Stomach smooth muscle (tissue), 2 donors: Measurements from ENCODE around the gene TBCE.

Experiments
- H3K27ac ChIP-seq: one replicate; pipeline ENCODE4 v1.7.0; 2013; ENCODE audit warnings: mild to moderate bottlenecking, low read length, inconsistent platforms
- H3K27me3 ChIP-seq, 2 donors: one replicate each; pipeline ENCODE4 v1.7.0; 2013; ENCODE audit warnings: low read length in 2 of 2; ENCODE audit not compliant: insufficient read depth in 2 of 2, control insufficient read depth in 1 of 2
- H3K36me3 ChIP-seq, 2 donors: one replicate each; pipeline ENCODE4 v1.7.0; 2013; ENCODE audit warnings: low read length in 2 of 2; ENCODE audit not compliant: control insufficient read depth in 2 of 2, insufficient read depth in 2 of 2
- H3K4me1 ChIP-seq: one replicate; pipeline ENCODE4 v1.7.0; 2013; ENCODE audit warnings: low read length; ENCODE audit not compliant: control insufficient read depth, insufficient read depth
- H3K4me3 ChIP-seq, 2 donors: one replicate each; pipeline ENCODE4 v1.7.0; 2013; ENCODE audit warnings: low read length in 2 of 2
- H3K9ac ChIP-seq, 2 donors: one replicate each; pipeline ENCODE4 v1.7.0; 2013; ENCODE audit warnings: low read length in 2 of 2, mild to moderate bottlenecking in 1 of 2
- H3K9me3 ChIP-seq, 2 donors: one replicate each; pipeline ENCODE4 v1.7.0; 2013; ENCODE audit warnings: low read length in 2 of 2; ENCODE audit not compliant: control insufficient read depth in 2 of 2
- donor health status: healthy.
- donor health status: Pancreatic carcinoma.

The TBCE gene

GRCh38 chr1:235470741-235471439, 103.7 kb downstream of the TBCE start:
- Histone ChIP-seq H3K4me3 (no peak overlapping the region), H3K9me3 (no peaks in the 10 kb centered on the region), H3K36me3 (peaks cover 5 to 6% of the 10 kb centered on the region in 2 donors), H3K27ac (no peak overlapping the region), H3K27me3 (no peaks in the 10 kb centered on the region), H3K9ac (no peak overlapping the region), H3K4me1 (no peaks in the 10 kb centered on the region)

DNA sequence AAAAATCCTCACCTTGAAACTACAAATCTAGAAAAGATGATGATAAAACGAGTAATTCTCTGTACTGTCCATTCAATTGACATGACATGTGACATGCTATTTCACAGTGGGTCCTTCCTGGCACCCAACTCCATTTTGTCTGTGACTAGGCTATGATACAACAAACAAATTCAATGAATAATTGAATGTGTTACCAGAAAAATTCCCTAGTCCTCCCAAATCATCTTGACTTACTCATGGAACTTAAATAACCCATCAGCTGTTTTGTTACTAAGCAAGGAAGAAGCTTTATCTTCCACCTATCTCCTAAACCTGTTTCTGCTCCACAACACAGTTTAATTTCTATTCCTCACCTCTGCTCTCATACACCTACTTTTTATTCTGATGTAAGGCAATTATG, 106.6 kb downstream of the TBCE start:
- H3K36me3 ChIP-seq, result peaks cover 11 to 14% of the 10 kb centered on the region in 2 donors
- H3K27ac ChIP-seq, result no peak overlapping the region

GRCh38 chr1:235483090-235483489, 115.9 kb downstream of the TBCE start:
- no peak overlapping the region for H3K4me3 ChIP-seq
- peaks cover 15 to 31% of the 10 kb centered on the region in 2 donors for H3K36me3 ChIP-seq
- no peak overlapping the region for H3K9ac ChIP-seq
- no peaks in the 10 kb centered on the region for H3K4me1 ChIP-seq
- H3K27ac ChIP-seq, result no peak overlapping the region
- H3K27me3 ChIP-seq, result no peaks in the 10 kb centered on the region
- H3K9me3 ChIP-seq, result no peaks in the 10 kb centered on the region

More for the DNA sequence above, 106.6 kb downstream of the TBCE start:
- H3K4me3 ChIP-seq, result no peak overlapping the region
- no peaks in the 10 kb centered on the region for H3K27me3 ChIP-seq
- no peaks in the 10 kb centered on the region for H3K4me1 ChIP-seq
- H3K9ac ChIP-seq, result no peak overlapping the region
- no peaks in the 10 kb centered on the region for H3K9me3 ChIP-seq

- H3K36me3 ChIP-seq, result peaks cover 7 to 11% of the 10 kb centered on the region in 2 donors
- no peak overlapping the region for H3K4me3 ChIP-seq
- H3K27me3 ChIP-seq, result no peaks in the 10 kb centered on the region
- no peaks in the 10 kb centered on the region for H3K9me3 ChIP-seq
- no peak overlapping the region for H3K27ac ChIP-seq
- no peaks in the 10 kb centered on the region for H3K4me1 ChIP-seq
- H3K9ac ChIP-seq, result no peak overlapping the region
Observed at GRCh38 chr1:235485558-235485957, 118.3 kb downstream of the TBCE start.

- Histone ChIP-seq H3K4me3 (no peak overlapping the region), H3K9ac (no peak overlapping the region), H3K9me3 (no peaks in the 10 kb centered on the region), H3K27ac (no peak overlapping the region), H3K36me3 (peaks cover 7% of the 10 kb centered on the region in 2 donors), H3K27me3 (no peaks in the 10 kb centered on the region), H3K4me1 (no peaks in the 10 kb centered on the region)
Observed at GRCh38 chr1:235486321-235486720, 119.1 kb downstream of the TBCE start.

DNA sequence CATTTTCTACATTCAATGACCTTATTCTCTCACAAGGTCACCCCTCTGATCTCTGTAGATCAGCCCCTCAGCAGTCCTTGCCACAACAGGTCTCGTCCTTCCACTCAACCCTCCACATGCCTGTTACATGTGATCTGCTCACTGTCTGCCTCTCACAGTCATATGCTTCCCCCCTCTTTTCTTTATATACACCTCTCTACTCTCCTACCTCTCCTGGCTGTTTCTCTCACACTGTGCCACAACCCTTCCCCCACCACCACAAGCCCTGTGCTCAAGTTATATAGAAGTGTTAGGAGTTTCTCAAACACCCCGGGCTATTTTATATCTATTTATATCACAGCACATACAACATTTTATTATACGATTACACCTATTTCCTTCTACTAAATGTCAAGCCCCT, 124.4 kb downstream of the TBCE start:
- Histone ChIP-seq H3K9me3 (no peaks in the 10 kb centered on the region), H3K27ac (no peak overlapping the region), H3K27me3 (no peaks in the 10 kb centered on the region), H3K4me1 (no peaks in the 10 kb centered on the region), H3K4me3 (no peak overlapping the region), H3K9ac (no peak overlapping the region), H3K36me3 (peaks cover 10 to 13% of the 10 kb centered on the region in 2 donors)

GRCh38 chr1:235494531-235494930, 127.3 kb downstream of the TBCE start:
- Histone ChIP-seq H3K4me1 (no peaks in the 10 kb centered on the region), H3K9me3 (no peaks in the 10 kb centered on the region), H3K9ac (no peak overlapping the region), H3K27me3 (no peaks in the 10 kb centered on the region), H3K36me3 (peaks cover 8 to 10% of the 10 kb centered on the region in 2 donors), H3K4me3 (no peak overlapping the region), H3K27ac (no peak overlapping the region)

DNA sequence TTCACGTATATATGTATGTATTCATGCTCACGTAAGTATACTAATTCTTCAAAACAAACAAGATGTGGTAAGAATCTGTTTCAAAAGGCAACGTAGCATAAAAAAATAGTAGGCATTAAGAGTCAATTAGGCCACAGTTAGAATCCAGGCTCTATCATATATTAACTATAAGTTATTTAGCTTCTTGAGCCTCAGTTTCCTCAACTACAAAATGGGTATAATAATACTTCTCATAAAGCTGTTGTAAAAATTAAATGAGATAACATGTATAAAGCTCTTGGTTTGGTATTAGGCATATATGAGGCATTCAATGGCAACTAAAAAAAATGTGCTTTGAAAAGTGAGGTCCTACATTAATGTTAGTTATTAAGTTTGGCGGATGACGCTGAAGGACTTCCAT, 127.8 kb downstream of the TBCE start:
- H3K4me1 ChIP-seq, result no peaks in the 10 kb centered on the region
- no peak overlapping the region for H3K4me3 ChIP-seq
- no peaks in the 10 kb centered on the region for H3K9me3 ChIP-seq
- no peak overlapping the region for H3K9ac ChIP-seq
- H3K27me3 ChIP-seq, result no peaks in the 10 kb centered on the region
- peaks cover 8 to 10% of the 10 kb centered on the region in 2 donors for H3K36me3 ChIP-seq
- no peak overlapping the region for H3K27ac ChIP-seq

DNA sequence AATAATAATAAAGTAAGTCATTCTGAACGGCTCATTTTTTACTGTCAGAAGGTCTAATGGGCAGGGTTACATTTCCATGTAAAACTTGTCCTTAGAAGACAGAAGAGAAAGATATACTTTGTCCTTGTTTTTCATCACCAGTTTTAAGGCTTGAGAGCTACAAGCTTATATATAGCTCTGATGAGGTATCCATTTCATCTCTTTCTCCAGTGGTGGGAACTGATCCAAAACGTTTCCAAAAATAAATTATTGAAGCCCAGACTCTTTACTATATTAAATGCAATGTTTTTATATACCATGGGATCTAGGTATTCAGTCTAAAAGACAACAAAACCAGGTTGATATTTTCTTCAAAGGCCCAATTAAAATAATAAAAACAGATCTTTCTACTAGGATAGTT, 128.3 kb downstream of the TBCE start:
- no peak overlapping the region for H3K27ac ChIP-seq
- H3K9me3 ChIP-seq, result no peaks in the 10 kb centered on the region
- H3K36me3 ChIP-seq, result peaks cover 8 to 10% of the 10 kb centered on the region in 2 donors
- H3K27me3 ChIP-seq, result no peaks in the 10 kb centered on the region
- H3K9ac ChIP-seq, result no peak overlapping the region
- no peak overlapping the region for H3K4me3 ChIP-seq
- H3K4me1 ChIP-seq, result no peaks in the 10 kb centered on the region

- Histone ChIP-seq H3K9ac (peak overlapping the region in 1 of 2 donors; percentile 9), H3K36me3 (no peaks in the 10 kb centered on the region), H3K27me3 (no peaks in the 10 kb centered on the region), H3K4me1 (peaks cover 6% of the 10 kb centered on the region), H3K4me3 (no peak overlapping the region), H3K27ac (no peak overlapping the region), H3K9me3 (no peaks in the 10 kb centered on the region)
Observed at GRCh38 chr1:235500971-235501540, 133.8 kb downstream of the TBCE start.
